ENCODE results near the gene WASL. TPM values are rescaled to one million over a fixed set of nuclear protein-coding genes. Genes with fewer than 3 reads are reported as not detected.

WASL gene
- total and polyA plus RNA-seq, 2 of the 13 experiments (the other 11 are each of a cell fraction or from before 2014, with no cell fraction given), result 7.9 to 12.8 TPM

DNA sequence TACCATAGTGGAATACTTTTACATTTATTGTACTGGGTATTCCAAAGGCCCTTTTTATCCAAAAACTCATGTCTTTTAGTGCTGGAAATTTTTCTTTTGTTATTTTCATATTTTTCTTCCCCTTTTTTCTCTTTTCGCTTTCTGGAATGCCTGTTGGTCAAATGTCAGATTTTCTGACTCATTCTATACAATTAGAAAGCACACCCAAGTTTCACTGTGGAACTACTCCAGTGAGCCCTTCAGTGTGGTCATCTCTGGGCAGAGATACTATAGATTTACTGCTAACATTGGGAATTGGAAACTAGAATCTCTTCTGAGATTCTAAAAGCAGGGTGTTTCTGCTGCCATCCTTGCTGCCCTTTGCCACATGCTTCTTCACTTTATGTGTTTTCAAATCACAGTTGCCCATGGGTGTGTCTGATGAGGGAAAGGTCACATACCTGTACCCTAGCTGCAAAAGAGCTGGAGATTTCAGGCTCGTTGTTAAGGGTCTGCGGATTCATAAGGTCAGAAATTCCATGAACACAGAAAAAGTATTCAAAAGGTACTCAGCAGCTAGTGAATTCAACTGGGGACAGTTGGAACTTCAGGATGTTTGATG, 5.6 kb upstream of the WASL start:
- Histone ChIP-seq H3K9ac (ENCODE audit: insufficient read depth, low read depth, low read length) (no peak overlapping the region), H3K79me2 (ENCODE audit: insufficient read depth, low read length) (peaks cover 9% of the 10 kb centered on the region), H2AFZ (ENCODE audit: low read length) (no peak overlapping the region), H3K36me3 (replicated peaks in 1 of 2; ENCODE audit: control insufficient read depth in 1 of 2, insufficient read depth in 2 of 2, low read length in 2 of 2) (no peaks in the 10 kb centered on the region), H3K4me3 (replicated peaks in 1 of 3; ENCODE audit: insufficient read depth in 1 of 3, low read depth in 2 of 3, low read length in 3 of 3) (no peak overlapping the region), H3K27me3 (ENCODE audit: control insufficient read depth in 1 of 2, insufficient read depth in 2 of 2, low read length in 2 of 2) (no peaks in the 10 kb centered on the region; a peak in 1 of 5 replicates), H4K20me1 (ENCODE audit: insufficient read depth, low read length) (no peaks in the 10 kb centered on the region), H3K9me3 (ENCODE audit: low read length) (no peaks in the 10 kb centered on the region), H3K4me1 (ENCODE audit: insufficient read depth, low read length) (peaks cover 7% of the 10 kb centered on the region), H3K4me2 (ENCODE audit: low read depth, low read length) (no peak overlapping the region), H3K27ac (ENCODE audit: extremely low read length, insufficient read depth, low read length) (no peak overlapping the region)
- ChIA-PET POLR2A (no interaction called here), CTCF (ENCODE audit: low intra/inter-chr PET ratio, low total read pairs) (no interaction called here)
- no peak for TF ChIP-seq ZNF816 (CRISPR knock-in tag; IDR thresholded peaks at IDR 0.05; ENCODE audit: borderline replicate concordance)
- TF ChIP-seq SRSF4 (IDR thresholded peaks at IDR 0.05; ENCODE audit: low read depth, low read length, poor library complexity, severe bottlenecking), result no peak
- TF ChIP-seq, protein P1, sequence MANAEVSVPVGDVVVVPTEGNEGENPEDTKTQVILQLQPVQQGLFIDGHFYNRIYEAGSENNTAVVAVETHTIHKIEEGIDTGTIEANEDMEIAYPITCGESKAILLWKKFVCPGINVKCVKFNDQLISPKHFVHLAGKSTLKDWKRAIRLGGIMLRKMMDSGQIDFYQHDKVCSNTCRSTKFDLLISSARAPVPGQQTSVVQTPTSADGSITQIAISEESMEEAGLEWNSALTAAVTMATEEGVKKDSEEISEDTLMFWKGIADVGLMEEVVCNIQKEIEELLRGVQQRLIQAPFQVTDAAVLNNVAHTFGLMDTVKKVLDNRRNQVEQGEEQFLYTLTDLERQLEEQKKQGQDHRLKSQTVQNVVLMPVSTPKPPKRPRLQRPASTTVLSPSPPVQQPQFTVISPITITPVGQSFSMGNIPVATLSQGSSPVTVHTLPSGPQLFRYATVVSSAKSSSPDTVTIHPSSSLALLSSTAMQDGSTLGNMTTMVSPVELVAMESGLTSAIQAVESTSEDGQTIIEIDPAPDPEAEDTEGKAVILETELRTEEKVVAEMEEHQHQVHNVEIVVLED (CRISPR knock-in tag; IDR thresholded peaks at IDR 0.05; ENCODE audit: borderline replicate concordance), result no peak
- TF ChIP-seq, protein P2, sequence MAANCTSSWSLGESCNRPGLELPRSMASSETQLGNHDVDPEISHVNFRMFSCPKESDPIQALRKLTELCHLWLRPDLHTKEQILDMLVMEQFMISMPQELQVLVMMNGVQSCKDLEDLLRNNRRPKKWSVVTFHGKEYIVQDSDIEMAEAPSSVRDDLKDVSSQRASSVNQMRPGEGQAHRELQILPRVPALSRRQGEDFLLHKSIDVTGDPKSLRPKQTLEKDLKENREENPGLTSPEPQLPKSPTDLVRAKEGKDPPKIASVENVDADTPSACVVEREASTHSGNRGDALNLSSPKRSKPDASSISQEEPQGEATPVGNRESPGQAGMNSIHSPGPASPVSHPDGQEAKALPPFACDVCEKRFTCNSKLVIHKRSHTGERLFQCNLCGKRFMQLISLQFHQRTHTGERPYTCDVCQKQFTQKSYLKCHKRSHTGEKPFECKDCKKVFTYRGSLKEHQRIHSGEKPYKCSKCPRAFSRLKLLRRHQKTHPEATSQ (CRISPR knock-in tag; IDR thresholded peaks at IDR 0.05; ENCODE audit: borderline replicate concordance), result no peak
- TF ChIP-seq, protein P3, sequence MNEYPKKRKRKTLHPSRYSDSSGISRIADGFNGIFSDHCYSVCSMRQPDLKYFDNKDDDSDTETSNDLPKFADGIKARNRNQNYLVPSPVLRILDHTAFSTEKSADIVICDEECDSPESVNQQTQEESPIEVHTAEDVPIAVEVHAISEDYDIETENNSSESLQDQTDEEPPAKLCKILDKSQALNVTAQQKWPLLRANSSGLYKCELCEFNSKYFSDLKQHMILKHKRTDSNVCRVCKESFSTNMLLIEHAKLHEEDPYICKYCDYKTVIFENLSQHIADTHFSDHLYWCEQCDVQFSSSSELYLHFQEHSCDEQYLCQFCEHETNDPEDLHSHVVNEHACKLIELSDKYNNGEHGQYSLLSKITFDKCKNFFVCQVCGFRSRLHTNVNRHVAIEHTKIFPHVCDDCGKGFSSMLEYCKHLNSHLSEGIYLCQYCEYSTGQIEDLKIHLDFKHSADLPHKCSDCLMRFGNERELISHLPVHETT (CRISPR knock-in tag; conservative IDR thresholded peaks at IDR 0.05), result no peak
- TF ChIP-seq SMARCC2 (IDR thresholded peaks at IDR 0.05), result no peak
- TF ChIP-seq MYNN (CRISPR knock-in tag; IDR thresholded peaks at IDR 0.05; ENCODE audit: low read depth), result no peak
- TF ChIP-seq RFX1 (IDR thresholded peaks at IDR 0.05), result no peak
- no peak for TF ChIP-seq POLR2A (IDR thresholded peaks at IDR 0.05; ENCODE audit: insufficient read depth in 1 of 2, low read depth in 2 of 2, low read length in 2 of 2)
- TF ChIP-seq, protein P4, sequence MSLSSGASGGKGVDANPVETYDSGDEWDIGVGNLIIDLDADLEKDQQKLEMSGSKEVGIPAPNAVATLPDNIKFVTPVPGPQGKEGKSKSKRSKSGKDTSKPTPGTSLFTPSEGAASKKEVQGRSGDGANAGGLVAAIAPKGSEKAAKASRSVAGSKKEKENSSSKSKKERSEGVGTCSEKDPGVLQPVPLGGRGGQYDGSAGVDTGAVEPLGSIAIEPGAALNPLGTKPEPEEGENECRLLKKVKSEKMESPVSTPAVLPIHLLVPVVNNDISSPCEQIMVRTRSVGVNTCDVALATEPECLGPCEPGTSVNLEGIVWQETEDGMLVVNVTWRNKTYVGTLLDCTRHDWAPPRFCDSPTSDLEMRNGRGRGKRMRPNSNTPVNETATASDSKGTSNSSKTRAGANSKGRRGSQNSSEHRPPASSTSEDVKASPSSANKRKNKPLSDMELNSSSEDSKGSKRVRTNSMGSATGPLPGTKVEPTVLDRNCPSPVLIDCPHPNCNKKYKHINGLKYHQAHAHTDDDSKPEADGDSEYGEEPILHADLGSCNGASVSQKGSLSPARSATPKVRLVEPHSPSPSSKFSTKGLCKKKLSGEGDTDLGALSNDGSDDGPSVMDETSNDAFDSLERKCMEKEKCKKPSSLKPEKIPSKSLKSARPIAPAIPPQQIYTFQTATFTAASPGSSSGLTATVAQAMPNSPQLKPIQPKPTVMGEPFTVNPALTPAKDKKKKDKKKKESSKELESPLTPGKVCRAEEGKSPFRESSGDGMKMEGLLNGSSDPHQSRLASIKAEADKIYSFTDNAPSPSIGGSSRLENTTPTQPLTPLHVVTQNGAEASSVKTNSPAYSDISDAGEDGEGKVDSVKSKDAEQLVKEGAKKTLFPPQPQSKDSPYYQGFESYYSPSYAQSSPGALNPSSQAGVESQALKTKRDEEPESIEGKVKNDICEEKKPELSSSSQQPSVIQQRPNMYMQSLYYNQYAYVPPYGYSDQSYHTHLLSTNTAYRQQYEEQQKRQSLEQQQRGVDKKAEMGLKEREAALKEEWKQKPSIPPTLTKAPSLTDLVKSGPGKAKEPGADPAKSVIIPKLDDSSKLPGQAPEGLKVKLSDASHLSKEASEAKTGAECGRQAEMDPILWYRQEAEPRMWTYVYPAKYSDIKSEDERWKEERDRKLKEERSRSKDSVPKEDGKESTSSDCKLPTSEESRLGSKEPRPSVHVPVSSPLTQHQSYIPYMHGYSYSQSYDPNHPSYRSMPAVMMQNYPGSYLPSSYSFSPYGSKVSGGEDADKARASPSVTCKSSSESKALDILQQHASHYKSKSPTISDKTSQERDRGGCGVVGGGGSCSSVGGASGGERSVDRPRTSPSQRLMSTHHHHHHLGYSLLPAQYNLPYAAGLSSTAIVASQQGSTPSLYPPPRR (CRISPR knock-in tag; IDR thresholded peaks at IDR 0.05; ENCODE audit: borderline replicate concordance), result no peak
- TF ChIP-seq NR1H2 (CRISPR knock-in tag; IDR thresholded peaks at IDR 0.05; ENCODE audit: borderline replicate concordance, low read depth), result no peak
- TF ChIP-seq POLR2AphosphoS2 (IDR thresholded peaks at IDR 0.05; ENCODE audit: low read depth, low read length), result no peak
- TF ChIP-seq, protein P5, sequence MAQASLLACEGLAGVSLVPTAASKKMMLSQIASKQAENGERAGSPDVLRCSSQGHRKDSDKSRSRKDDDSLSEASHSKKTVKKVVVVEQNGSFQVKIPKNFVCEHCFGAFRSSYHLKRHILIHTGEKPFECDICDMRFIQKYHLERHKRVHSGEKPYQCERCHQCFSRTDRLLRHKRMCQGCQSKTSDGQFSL (CRISPR knock-in tag; IDR thresholded peaks at IDR 0.05), result no peak
- no peak for TF ChIP-seq TBX3 (IDR thresholded peaks at IDR 0.05; ENCODE audit: borderline replicate concordance)
- TF ChIP-seq ZNF562 (CRISPR knock-in tag; IDR thresholded peaks at IDR 0.05; ENCODE audit: borderline replicate concordance), result no peak
- in situ Hi-C loops (cut with HindIII; ENCODE audit: extremely low pct_ligation_motif_present, low pct_unique_long_range_greater_than_20kb) (no loop called here), intact Hi-C loops (cut with micrococcal nuclease; ENCODE audit: unreplicated experiment) (no loop called here)
- FAIRE-seq, result no peak
- no peak for ATAC-seq
- WGBS (ENCODE audit: low lambda C conversion rate), result 69% methylated on average over 3 of the region's 3 CpGs
- no peak for DNase-seq (ENCODE audit: low spot score)
- no TSS peak for BruUV-seq (replicated peaks)
